ENCODE results near the gene PSMG4. TPM values are rescaled to one million over a fixed set of nuclear protein-coding genes. Genes with fewer than 3 reads are reported as not detected.

Gene PSMG4
- 10 to 100 TPM; 20.6 to 37.3 (median 34.0) TPM for polyA plus RNA-seq

- WGBS, 3 donors, result 0 to 1% (median 0%) methylated on average over 76 to 80 of the region's 80 CpGs
- H3K27ac ChIP-seq (ENCODE audit: low read depth, low read length), result no peak within 1 kb of the TSS
These were observed at the start of gene PSMG4 for GRCh38 chr6:3258720-3259490. TSS of gene PSMG4 (plus strand) at chr6:3258947. CDS start at chr6:3259023, 76 bp downstream.

GRCh38 chr6:3209114-3210023, 49.4 kb upstream of the PSMG4 start:
- no peak overlapping the region for H3K27ac ChIP-seq (ENCODE audit: low read depth, low read length)
- WGBS, 3 donors, result 56 to 74% (median 58%) methylated on average over 17 of the region's 17 CpGs

DNA sequence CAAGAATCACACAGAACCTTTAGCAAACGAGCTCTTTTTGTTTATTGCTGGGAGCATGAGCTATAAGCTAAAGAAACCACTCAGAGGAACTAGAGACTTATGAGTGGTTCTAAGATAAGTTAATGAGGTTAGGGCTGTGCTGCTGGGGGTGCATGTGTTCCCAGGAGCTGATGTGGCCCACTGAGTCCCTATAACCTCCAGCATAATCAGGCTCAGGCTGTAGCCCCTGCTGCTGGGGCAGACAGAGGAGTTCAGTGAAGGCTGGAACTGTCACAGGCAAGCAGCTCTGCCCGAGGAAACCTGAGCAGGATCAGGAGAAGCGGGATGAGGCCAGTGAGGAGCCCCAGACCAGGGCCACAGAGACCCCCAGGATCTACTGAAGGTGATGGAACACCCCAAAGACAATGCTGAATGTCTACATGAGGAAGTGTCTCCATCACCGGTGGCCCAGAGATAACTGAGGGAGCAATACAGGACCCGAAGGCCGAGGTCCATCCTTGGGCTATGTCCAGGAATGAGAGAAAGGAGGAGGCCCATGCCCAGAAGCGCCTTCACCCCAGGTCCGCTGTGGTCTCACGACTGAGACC, 48.6 kb upstream of the PSMG4 start:
- WGBS, 3 donors, result 86 to 89% (median 88%) methylated on average over 9 of the region's 9 CpGs
- H3K27ac ChIP-seq (ENCODE audit: low read depth, low read length), result no peak overlapping the region

DNA sequence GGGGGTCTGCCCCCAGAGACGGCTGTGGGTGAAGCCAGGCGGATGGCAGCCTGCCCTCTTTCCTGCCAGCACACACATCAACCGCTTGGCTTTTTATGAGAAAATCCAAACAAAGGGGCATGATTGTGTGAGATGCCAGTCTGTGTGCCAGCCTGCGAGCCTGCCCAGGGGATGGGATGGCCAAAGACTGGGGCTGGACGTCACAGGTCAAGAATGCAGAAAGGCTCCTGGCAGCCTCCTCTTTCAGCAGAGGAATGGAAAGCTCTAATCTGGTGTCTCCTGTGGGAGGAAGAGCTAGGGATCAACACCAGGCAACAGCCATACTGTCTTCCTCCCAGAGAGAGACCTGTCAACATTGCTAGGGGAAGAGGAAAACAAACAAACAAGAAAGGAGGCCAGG, 47.1 kb upstream of the PSMG4 start:
- H3K27ac ChIP-seq (ENCODE audit: low read depth, low read length), result no peak overlapping the region
- WGBS, 3 donors, result 62 to 73% (median 72%) methylated on average over 5 of the region's 5 CpGs

- WGBS, 3 donors, result 95 to 97% (median 97%) methylated on average over 6 of the region's 6 CpGs
- no peak overlapping the region for H3K27ac ChIP-seq (ENCODE audit: low read depth, low read length)
These were observed 46.5 kb upstream of the PSMG4 start for GRCh38 chr6:3212261-3212660.

GRCh38 chr6:3213334-3213695, 45.4 kb upstream of the PSMG4 start:
- 87 to 94% (median 90%) methylated on average over 2 of the region's 2 CpGs for WGBS, 3 donors
- H3K27ac ChIP-seq (ENCODE audit: low read depth, low read length), result no peak overlapping the region

GRCh38 chr6:3214898-3215297, 43.8 kb upstream of the PSMG4 start:
- no peak overlapping the region for H3K27ac ChIP-seq (ENCODE audit: low read depth, low read length)
- 55 to 70% (median 61%) methylated on average over 3 of the region's 3 CpGs for WGBS, 3 donors

- 88 to 94% (median 89%) methylated on average over 2 of the region's 2 CpGs for WGBS, 3 donors
- no peak overlapping the region for H3K27ac ChIP-seq (ENCODE audit: low read depth, low read length)
These were observed 41.5 kb upstream of the PSMG4 start for GRCh38 chr6:3217286-3217685.

DNA sequence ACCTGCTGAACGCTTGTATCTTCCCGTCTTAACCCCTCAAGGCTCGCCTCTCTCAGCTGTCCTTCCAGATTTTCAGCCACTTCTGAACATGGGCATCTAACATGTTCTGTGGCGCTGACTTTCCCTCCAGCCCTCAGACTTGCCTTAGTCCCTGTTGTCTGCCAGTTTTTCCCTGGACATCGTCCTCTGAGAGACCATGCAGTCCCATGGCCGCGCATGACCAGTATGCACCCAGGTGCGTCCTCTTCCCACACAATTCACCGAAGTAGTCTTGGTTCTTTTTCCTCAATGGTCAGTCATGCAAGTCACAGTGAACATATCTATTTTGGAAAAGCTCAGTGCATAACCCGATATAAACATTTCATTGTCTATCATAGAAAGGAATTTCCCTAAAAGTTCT, 40.5 kb upstream of the PSMG4 start:
- WGBS, 3 donors, result 88 to 92% (median 91%) methylated on average over 10 of the region's 10 CpGs
- no peak overlapping the region for H3K27ac ChIP-seq (ENCODE audit: low read depth, low read length)

GRCh38 chr6:3220366-3220765, 38.4 kb upstream of the PSMG4 start:
- WGBS, 3 donors, result 84 to 96% (median 94%) methylated on average over 2 of the region's 2 CpGs
- H3K27ac ChIP-seq (ENCODE audit: low read depth, low read length), result no peak overlapping the region

- 92 to 98% (median 95%) methylated on average over 4 of the region's 4 CpGs for WGBS, 3 donors
- no peak overlapping the region for H3K27ac ChIP-seq (ENCODE audit: low read depth, low read length)
These were observed 37.2 kb upstream of the PSMG4 start for GRCh38 chr6:3221578-3221977.

GRCh38 chr6:3222506-3223038, 36.2 kb upstream of the PSMG4 start:
- H3K27ac ChIP-seq (ENCODE audit: low read depth, low read length), result no peak overlapping the region
- WGBS, 3 donors, result 52 to 91% (median 82%) methylated on average over 4 of the region's 4 CpGs

- no peak overlapping the region for H3K27ac ChIP-seq (ENCODE audit: low read depth, low read length)
- 94 to 96% (median 95%) methylated on average over 10 of the region's 10 CpGs for WGBS, 3 donors
These were observed 32.7 kb upstream of the PSMG4 start for GRCh38 chr6:3226042-3226441.

GRCh38 chr6:3226481-3227362, 32.0 kb upstream of the PSMG4 start:
- H3K27ac ChIP-seq (ENCODE audit: low read depth, low read length), result no peak overlapping the region
- 3 to 5% (median 5%) methylated on average over 53 to 54 of the region's 54 CpGs for WGBS, 3 donors

DNA sequence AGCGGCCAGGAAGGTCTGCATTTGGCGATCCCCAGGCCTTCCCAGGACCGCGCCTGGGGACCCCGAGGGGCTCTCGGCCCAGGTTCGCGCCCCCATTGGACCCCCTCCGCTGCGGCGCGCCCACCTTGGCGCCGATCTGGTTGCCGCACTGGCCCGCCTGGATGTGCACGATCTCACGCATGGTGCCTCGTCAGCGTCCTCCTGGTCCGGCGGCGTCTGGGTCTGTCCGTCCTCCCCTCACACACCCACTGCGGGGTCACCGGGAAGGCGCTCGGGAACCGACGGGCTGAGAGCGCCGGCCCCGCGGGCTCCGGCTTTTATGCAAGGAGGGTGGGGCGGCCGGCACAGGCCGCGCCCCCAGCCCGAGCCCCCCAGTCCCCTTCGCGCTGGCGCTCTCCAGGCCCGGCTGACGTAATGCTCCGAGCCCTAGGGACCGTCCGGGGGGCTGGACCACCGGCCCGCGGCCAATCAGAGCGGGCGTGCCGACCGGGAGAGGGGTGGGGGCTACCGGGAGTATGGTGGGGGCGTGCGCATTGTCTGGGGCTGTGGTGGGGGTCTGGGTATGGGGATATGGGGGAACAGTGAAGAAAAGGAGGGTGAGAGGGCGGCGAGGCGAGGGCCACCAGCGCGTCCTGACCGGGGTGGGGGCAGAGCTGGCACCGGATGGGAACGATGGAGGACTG, 31.2 kb upstream of the PSMG4 start, which contains the start of gene TUBB2B:
Gene TUBB2B (minus strand): TSS at position 291 of the 683 bp plus-strand sequence. CDS start 110 bp downstream, at position 181.
- H3K27ac ChIP-seq (ENCODE audit: low read depth, low read length), result no peak within 1 kb of the TSS

DNA sequence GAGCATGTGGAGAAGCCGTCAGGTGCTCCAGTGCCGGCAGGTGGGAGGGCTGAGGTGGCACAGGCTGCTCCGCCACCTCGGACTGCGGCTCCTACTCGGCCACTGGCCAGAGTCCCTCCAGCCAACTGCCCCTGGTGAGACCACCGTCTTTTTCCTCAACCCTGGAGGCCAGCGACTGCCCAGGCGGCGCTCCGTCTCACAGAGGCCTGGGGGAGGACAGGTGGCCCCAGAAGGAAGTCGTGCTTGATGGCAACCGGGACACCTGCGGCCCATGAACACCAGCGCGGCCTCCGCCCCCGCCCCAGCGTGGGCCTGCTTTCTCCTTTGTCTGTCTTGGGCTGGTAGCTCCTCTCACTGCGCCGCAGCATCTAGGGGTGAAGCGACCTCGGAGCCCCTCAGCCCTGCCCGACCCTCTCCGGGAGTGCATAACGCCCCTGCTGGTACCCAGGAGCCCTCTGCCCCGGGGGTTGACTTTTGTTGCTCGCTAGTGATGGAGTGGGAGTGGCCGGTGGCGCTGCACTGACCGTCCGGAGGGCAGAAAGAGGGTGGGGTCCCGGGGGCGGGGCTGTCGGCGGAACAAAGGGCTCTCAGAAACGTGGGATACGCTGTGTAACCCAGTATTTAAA, 30.6 kb upstream of the PSMG4 start:
- no peak overlapping the region for H3K27ac ChIP-seq (ENCODE audit: low read depth, low read length)
- 3 to 4% (median 3%) methylated on average over 38 of the region's 38 CpGs for WGBS, 3 donors

More for the DNA sequence above, 31.2 kb upstream of the PSMG4 start, which contains the start of gene TUBB2B:
- 1 to 2% (median 2%) methylated on average over 47 to 66 of the region's 66 CpGs for WGBS, 3 donors

Measured in adipose tissue (tissue), 3 donors.